Adrenal gland (tissue), 12 donors: ENCODE data around the gene FRMD1. TPM values are rescaled to one million over a fixed set of nuclear protein-coding genes. Genes with fewer than 3 reads are reported as not detected.

Experiments used
- DNase-seq, 7 donors: peaks; one replicate each; pipeline ENCODE4 v3.0.0-alpha.2; 2019 to 2020
- H3K27ac ChIP-seq, 5 donors: fragments of 200-600 bp; sonication (generic) in 4 of 5; 1 replicate in 3 of 5; 2 replicates in 2 of 5; pipeline versions ENCODE4 v1.5.1 to v1.8.0; 2016 to 2020; ENCODE audit warnings: mild to moderate bottlenecking in 1 of 5
- H3K27me3 ChIP-seq: fragments of 200-600 bp; 2 replicates; pipeline ENCODE4 v1.8.0; 2021
- H3K36me3 ChIP-seq, 2 donors: fragments of 200-600 bp; replicated peaks in 1 of 2; 1 replicate in 1 of 2; 2 replicates in 1 of 2; pipeline versions ENCODE4 v1.5.1 to v1.8.0; 2018 to 2022
- H3K4me1 ChIP-seq, 2 donors: fragments of 200-600 bp; replicated peaks in 1 of 2; 1 replicate in 1 of 2; 2 replicates in 1 of 2; pipeline versions ENCODE4 v1.5.1 to v1.8.0; 2018 to 2021
- H3K4me3 ChIP-seq, 4 donors: fragments of 200-600 bp; sonication (generic) in 3 of 4; one replicate each; pipeline ENCODE4 v1.5.1; 2016 to 2018
- H3K9me3 ChIP-seq, 3 donors: fragments of 200-600 bp; sonication (generic) in 1 of 3; replicated peaks in 1 of 3; 1 replicate in 2 of 3; 2 replicates in 1 of 3; pipeline versions ENCODE4 v1.5.1 to v1.8.0; 2016 to 2021
- CTCF ChIP-seq, 6 experiments: fragments of 450-650 bp in 4 of 6; fragments of 200-600 bp in 2 of 6; sonication (generic) in 1 of 6; IDR thresholded peaks; 1 replicate in 5 of 6; 2 replicates in 1 of 6; pipeline versions ENCODE4 v1.5.1 to v1.8.0; 2016 to 2021; ENCODE audit warnings: antibody characterized with exemption in 6 of 6, mild to moderate bottlenecking in 2 of 6, moderate library complexity in 1 of 6
- POLR2A ChIP-seq, 2 donors: fragments of 450-650 bp; IDR thresholded peaks; one replicate each; pipeline ENCODE4 v1.6.1; 2017; ENCODE audit warnings: antibody characterized with exemption in 2 of 2, mild to moderate bottlenecking in 2 of 2, moderate library complexity in 1 of 2
- WGBS, 4 donors: extraction: QIAGEN DNeasy Blood & Tissue Kit in 2 of 4; methylation state at CpG; one replicate each; pipeline versions ENCODE4 v1.1.5 to v1.1.7; 2013 to 2017; 5-methylcytosine and 5-hydroxymethylcytosine counted together
- intact Hi-C, 2 donors: fragments of 100-400 bp; cut with DNase I; formaldehyde crosslinking; loops; one replicate each; pipeline versions ENCODE4 v1.14.1 to v1.15.0; 2022 to 2023
- polyA plus RNA-seq, 3 donors: library from polyadenylated mRNA; stranded (reverse); fragments of 200-250 nt in 2 of 3; fragments of 350-450 nt in 1 of 3; fragmentation: Illumina TruSeq in 1 of 3; extraction: RNeasy Lipid Tissue Mini Kit (QIAGEN cat#74804) in 1 of 3; gene quantifications; one replicate each; pipeline ENCODE4 v1.2.3, GENCODE V29; 2013 to 2014
- total RNA-seq, 9 donors: library from RNA; depleted of rRNA in 4 of 9; stranded (reverse); fragments of >200 nt in 4 of 9; fragments of 120-200 nt in 1 of 9; fragmentation: NEBNext Ultra II Directional in 1 of 9; extraction: Animal tissue kit (Norgen Biotek cat#: 25700) in 1 of 9; gene quantifications; one replicate each; pipeline versions ENCODE4 v1.1.0 to v1.2.4, GENCODE V29; 2013 to 2023
- donor health status: healthy with polysubstance abuse.
- donor health status: Bipolar disorder and iron deficiency.
- donor health status: DM: yes; HTN: yes; CAD: no.
- donor health status: DM: no; HTN: no; CAD: no.
- donor health status: DM: no; HTN: no; CAD: no.
- donor health status: DM: yes; HTN: yes; CAD: no.

Gene FRMD1
- total and polyA plus RNA-seq, 12 donors, result under 0.01 to 0.32 (median 0.14) TPM; not detected in 7

GRCh38 chr6:168043193-168043847 is 35.7 kb downstream of the FRMD1 start:
- Histone ChIP-seq H3K27me3 (no peaks in the 10 kb centered on the region), H3K27ac (no peak overlapping the region), H3K36me3 (no peaks in the 10 kb centered on the region), H3K4me1 (no peaks in the 10 kb centered on the region), H3K4me3 (no peak overlapping the region), H3K9me3 (peaks cover 0 to 16% (median 0%) of the 10 kb centered on the region in 3 donors)
- DNase-seq, result no peak
- TF ChIP-seq POLR2A (IDR thresholded peaks at IDR 0.05) (no peak), CTCF (IDR thresholded peaks at IDR 0.05) (no peak)
- intact Hi-C loops, result no loop called here
- 83 to 88% (median 84%) methylated on average over 7 to 17 of the region's 17 CpGs for WGBS, 4 donors

GRCh38 chr6:168042426-168043192 is 36.4 kb downstream of the FRMD1 start:
- 80 to 90% (median 86%) methylated on average over 10 to 29 of the region's 29 CpGs for WGBS, 4 donors
- Histone ChIP-seq H3K27ac (no peak overlapping the region), H3K9me3 (peaks cover 0 to 16% (median 0%) of the 10 kb centered on the region in 3 donors), H3K4me1 (no peaks in the 10 kb centered on the region), H3K27me3 (no peaks in the 10 kb centered on the region), H3K36me3 (no peaks in the 10 kb centered on the region), H3K4me3 (no peak overlapping the region)
- no peak for DNase-seq
- intact Hi-C loops, result no loop called here
- TF ChIP-seq POLR2A (IDR thresholded peaks at IDR 0.05), result no peak
- no peak for TF ChIP-seq CTCF (IDR thresholded peaks at IDR 0.05)

GRCh38 chr6:168041928-168042327 is 37.1 kb downstream of the FRMD1 start:
- no peaks in the 10 kb centered on the region for H3K36me3 ChIP-seq
- no peak for DNase-seq
- no peaks in the 10 kb centered on the region for H3K27me3 ChIP-seq
- TF ChIP-seq POLR2A (IDR thresholded peaks at IDR 0.05) (no peak), CTCF (IDR thresholded peaks at IDR 0.05) (no peak)
- no peaks in the 10 kb centered on the region for H3K4me1 ChIP-seq
- H3K9me3 ChIP-seq, result peaks cover 0 to 16% (median 0%) of the 10 kb centered on the region in 3 donors
- intact Hi-C loops, result no loop called here
- H3K4me3 ChIP-seq, result no peak overlapping the region
- H3K27ac ChIP-seq, result no peak overlapping the region
- WGBS, 4 donors, result 82 to 89% (median 87%) methylated on average over 12 to 15 of the region's 15 CpGs

GRCh38 chr6:168040856-168041496 is 38.0 kb downstream of the FRMD1 start:
- Histone ChIP-seq H3K9me3 (peaks cover 0 to 16% (median 0%) of the 10 kb centered on the region in 3 donors), H3K27me3 (no peaks in the 10 kb centered on the region), H3K4me3 (no peak overlapping the region), H3K27ac (no peak overlapping the region), H3K36me3 (no peaks in the 10 kb centered on the region), H3K4me1 (peaks cover 0 to 3% of the 10 kb centered on the region in 2 donors)
- DNase-seq, result no peak
- 87 to 91% (median 89%) methylated on average over 11 to 15 of the region's 15 CpGs for WGBS, 4 donors
- TF ChIP-seq POLR2A (IDR thresholded peaks at IDR 0.05), result no peak
- no peak for TF ChIP-seq CTCF (IDR thresholded peaks at IDR 0.05)
- intact Hi-C loops, result no loop called here
